ENCODE results near the gene NXPH4. TPM values are rescaled to one million over a fixed set of nuclear protein-coding genes. Genes with fewer than 3 reads are reported as not detected.
A peak's percentile ranks its signal among the peaks of the same experiment; 100 is the strongest.

Gene NXPH4
- total RNA-seq, 1 experiment from 2014 or later: 20.0 TPM

GRCh38 chr12:57195611-57196371, 20.8 kb upstream of the NXPH4 start:
- Histone ChIP-seq H3K9ac (ENCODE audit: low read length) (no peak overlapping the region), H3K27ac (ENCODE audit: low read depth, low read length) (no peak overlapping the region), H3K4me1 (ENCODE audit: control insufficient read depth in 1 of 2, insufficient read depth in 2 of 2, low read length in 2 of 2) (no peaks in the 10 kb centered on the region), H3K79me2 (ENCODE audit: insufficient read depth, low read length) (no peaks in the 10 kb centered on the region), H3K36me3 (ENCODE audit: control insufficient read depth in 1 of 2, insufficient read depth in 2 of 2, low read length in 2 of 2) (peaks cover 0 to 3% of the 10 kb centered on the region in 2 experiments; a peak in 2 of 4 replicates), H4K20me1 (ENCODE audit: insufficient read depth) (no peaks in the 10 kb centered on the region), H3K9me3 (ENCODE audit: control insufficient read depth in 1 of 2, insufficient read depth in 1 of 2, low read depth in 1 of 2, low read length in 2 of 2) (no peaks in the 10 kb centered on the region), H3K4me3 (replicated peaks in 1 of 2; ENCODE audit: low read depth in 1 of 2, low read length in 2 of 2) (no peak overlapping the region), H3K9me2 (ENCODE audit: insufficient read depth) (no peaks in the 10 kb centered on the region), H3K4me2 (ENCODE audit: low read length) (no peak overlapping the region), H2AFZ (ENCODE audit: low read depth, low read length, poor library complexity, severe bottlenecking) (no peak overlapping the region), H3K27me3 (ENCODE audit: insufficient read depth, low read length) (no peaks in the 10 kb centered on the region)
- CTCF ChIA-PET: no interaction called here
- BruUV-seq (replicated peaks): no TSS peak
- ATAC-seq (0 out of 2 replicates have a peak, but pooled peaks have one; percentile 32), DNase-seq (ENCODE audit: low read depth, low spot score) (no peak)
- no peak for TF ChIP-seq SRF (IDR thresholded peaks at IDR 0.05; ENCODE audit: low read depth)
- POLR2A ChIA-PET: no interaction called here
- intact Hi-C loops (cut with micrococcal nuclease): no loop called here
- RAD21 ChIA-PET (ENCODE audit: low non-redundant PET in 1 of 2, low total read pairs in 2 of 2, uncharacterized antibody in 2 of 2, unreplicated experiment in 2 of 2): no interaction called here

- intact Hi-C loops (cut with micrococcal nuclease): no loop called here
- H3K79me2 ChIP-seq (ENCODE audit: insufficient read depth, low read length): no peaks in the 10 kb centered on the region
- no peak overlapping the region for H3K4me2 ChIP-seq (ENCODE audit: low read length)
- DNase-seq (ENCODE audit: low read depth, low spot score) (no peak), ATAC-seq (no peak)
- BruUV-seq (replicated peaks): no TSS peak
- H3K27me3 ChIP-seq (ENCODE audit: insufficient read depth, low read length): no peaks in the 10 kb centered on the region
- no peaks in the 10 kb centered on the region for H4K20me1 ChIP-seq (ENCODE audit: insufficient read depth)
- RAD21 ChIA-PET (ENCODE audit: low non-redundant PET in 1 of 2, low total read pairs in 2 of 2, uncharacterized antibody in 2 of 2, unreplicated experiment in 2 of 2): interaction anchor here in 1 of 2 experiments (0.6 kb wide), 1 partner anchor 54 kb away, joined by 5 read pairs; the partner anchor contains the start of gene STAC3
- no peak overlapping the region for H2AFZ ChIP-seq (ENCODE audit: low read depth, low read length, poor library complexity, severe bottlenecking)
- H3K4me3 ChIP-seq (replicated peaks in 1 of 2; ENCODE audit: low read depth in 1 of 2, low read length in 2 of 2): no peak overlapping the region
- POLR2A ChIA-PET: no interaction called here
- no peak overlapping the region for H3K27ac ChIP-seq (ENCODE audit: low read depth, low read length)
- no peaks in the 10 kb centered on the region for H3K9me2 ChIP-seq (ENCODE audit: insufficient read depth)
- H3K9me3 ChIP-seq (ENCODE audit: control insufficient read depth in 1 of 2, insufficient read depth in 1 of 2, low read depth in 1 of 2, low read length in 2 of 2): no peaks in the 10 kb centered on the region
- H3K9ac ChIP-seq (ENCODE audit: low read length): no peak overlapping the region
- no peaks in the 10 kb centered on the region for H3K4me1 ChIP-seq (ENCODE audit: control insufficient read depth in 1 of 2, insufficient read depth in 2 of 2, low read length in 2 of 2)
- CTCF ChIA-PET: no interaction called here
- H3K36me3 ChIP-seq (ENCODE audit: control insufficient read depth in 1 of 2, insufficient read depth in 2 of 2, low read length in 2 of 2): peaks cover 0 to 1% of the 10 kb centered on the region in 2 experiments; a peak in 2 of 4 replicates
- no peak for TF ChIP-seq ZNF274 (IDR thresholded peaks at IDR 0.05; ENCODE audit: low read depth, low read length)
- no peak for TF ChIP-seq ELF1 (IDR thresholded peaks at IDR 0.05; ENCODE audit: borderline replicate concordance, low read depth)
- TF ChIP-seq FOSL1 (IDR thresholded peaks at IDR 0.05; ENCODE audit: low read depth): no peak
- no peak for TF ChIP-seq MAX (IDR thresholded peaks at IDR 0.05)
- TF ChIP-seq ZBTB33 (IDR thresholded peaks at IDR 0.05; ENCODE audit: extremely low read depth, insufficient replicate concordance, low read length): no peak
- TF ChIP-seq REST (IDR thresholded peaks at IDR 0.05; ENCODE audit: low read depth): no peak
- no peak for TF ChIP-seq CBX3 (IDR thresholded peaks at IDR 0.05; ENCODE audit: low read depth)
- TF ChIP-seq SP1 (IDR thresholded peaks at IDR 0.05; ENCODE audit: low read depth): no peak
- no peak for TF ChIP-seq EZH2 (IDR thresholded peaks at IDR 0.05)
- no peak for TF ChIP-seq YY1 (IDR thresholded peaks at IDR 0.05; ENCODE audit: extremely low read depth, insufficient replicate concordance, low read depth, low read length)
- no peak for TF ChIP-seq CEBPB (IDR thresholded peaks at IDR 0.05; ENCODE audit: low read depth)
- TF ChIP-seq ATF3 (IDR thresholded peaks at IDR 0.05): no peak
- no peak for TF ChIP-seq SRF (IDR thresholded peaks at IDR 0.05; ENCODE audit: low read depth)
- TF ChIP-seq EZH2phosphoT487 (IDR thresholded peaks at IDR 0.05; ENCODE audit: borderline replicate concordance): no peak
Measured at GRCh38 chr12:57196439-57196838, 20.2 kb upstream of the NXPH4 start.

All from HCT116 (cell line).